CD4-positive, alpha-beta memory T cell (primary cell): Measurements from ENCODE around the gene TMEM87A. TPM values are rescaled to one million over a fixed set of nuclear protein-coding genes. Genes with fewer than 3 reads are reported as not detected.

Experiments used
- CTCF ChIA-PET: fragments of 350-600 bp; sonication (Branson Sonifier 250); formaldehyde crosslinking; loops from one replicate; lab custom pipeline; 2021; ENCODE audit warnings: inconsistent platforms; ENCODE audit not compliant: partially characterized antibody; lab: Charles Lee
- POLR2A ChIA-PET: fragments of 350-600 bp; sonication (Branson Sonifier 250); formaldehyde crosslinking; loops from one replicate; lab custom pipeline; 2021; ENCODE audit not compliant: partially characterized antibody; lab: Charles Lee
- DNase-seq, 5 donors: peaks; one replicate each; pipeline versions ENCODE4 v3.0.0 to v3.0.0-alpha.2; 2020 to 2022; ENCODE audit warnings: mixed read lengths in 1 of 5
- H3K27ac ChIP-seq: one replicate; pipeline ENCODE4 v1.7.0; 2013; ENCODE audit warnings: low read depth, low read length
- H3K27me3 ChIP-seq: 2 replicates; pipeline ENCODE4 v1.7.0; 2013; ENCODE audit warnings: mild to moderate bottlenecking, low read length, moderate library complexity; ENCODE audit not compliant: insufficient read depth
- H3K36me3 ChIP-seq: 2 replicates; pipeline ENCODE4 v1.7.0; 2013; ENCODE audit warnings: mild to moderate bottlenecking, low read length, moderate library complexity; ENCODE audit not compliant: insufficient read depth
- H3K4me1 ChIP-seq: 2 replicates; pipeline ENCODE4 v1.7.0; 2013; ENCODE audit warnings: mild to moderate bottlenecking, low read length, moderate library complexity; ENCODE audit not compliant: insufficient read depth
- H3K4me3 ChIP-seq, 2 donors: one replicate each; pipeline ENCODE4 v1.7.0; 2013; ENCODE audit warnings: low read length in 2 of 2, mild to moderate bottlenecking in 1 of 2
- H3K9me3 ChIP-seq, 2 donors: one replicate each; pipeline ENCODE4 v1.7.0; 2013; ENCODE audit warnings: low read length in 2 of 2, control low read depth in 1 of 2; ENCODE audit not compliant: control insufficient read depth in 1 of 2
- H3K27ac Mint-ChIP-seq, 7 donors: one replicate each; pipeline ENCODE4 v1.8.0; 2020 to 2021; ENCODE audit warnings: mixed read lengths in 7 of 7, mild to moderate bottlenecking in 6 of 7, inconsistent platforms in 3 of 7, moderate library complexity in 3 of 7
- H3K27me3 Mint-ChIP-seq, 2 donors: one replicate each; pipeline ENCODE4 v1.8.0; 2020 to 2021; ENCODE audit warnings: mixed read lengths in 2 of 2
- H3K36me3 Mint-ChIP-seq, 2 donors: one replicate each; pipeline ENCODE4 v1.8.0; 2020 to 2021; ENCODE audit warnings: mixed read lengths in 2 of 2, inconsistent platforms in 1 of 2, mild to moderate bottlenecking in 1 of 2
- H3K4me1 Mint-ChIP-seq, 4 donors: one replicate each; pipeline ENCODE4 v1.8.0; 2020 to 2021; ENCODE audit warnings: mixed read lengths in 4 of 4, mild to moderate bottlenecking in 1 of 4
- H3K4me3 Mint-ChIP-seq, 8 donors: one replicate each; pipeline ENCODE4 v1.8.0; 2020 to 2021; ENCODE audit warnings: mixed read lengths in 8 of 8, mild to moderate bottlenecking in 7 of 8, moderate library complexity in 6 of 8, inconsistent platforms in 3 of 8
- H3K9me3 Mint-ChIP-seq, 8 donors: one replicate each; pipeline ENCODE4 v1.8.0; 2020 to 2021; ENCODE audit warnings: mixed read lengths in 8 of 8, mild to moderate bottlenecking in 5 of 8, inconsistent platforms in 3 of 8, moderate library complexity in 1 of 8
- intact Hi-C: fragments of 100-400 bp; cut with micrococcal nuclease; formaldehyde crosslinking; loops from one replicate; pipeline ENCODE4 v1.15.1; 2023
- polyA plus RNA-seq, 2 donors: library from polyadenylated mRNA; unstranded; fragments of 300-500 nt; fragmentation: Illumina TruSeq; gene quantifications; one replicate each; pipeline ENCODE4 v1.2.3, GENCODE V29; 2021
- total RNA-seq, 2 experiments: library from RNA; stranded (reverse); gene quantifications; one replicate each; pipeline ENCODE4 v1.2.3, GENCODE V29; 2021

TMEM87A gene
- total and polyA plus RNA-seq, 4 experiments from 2014 or later: 49.9 to 98.0 (median 58.7) TPM

DNA sequence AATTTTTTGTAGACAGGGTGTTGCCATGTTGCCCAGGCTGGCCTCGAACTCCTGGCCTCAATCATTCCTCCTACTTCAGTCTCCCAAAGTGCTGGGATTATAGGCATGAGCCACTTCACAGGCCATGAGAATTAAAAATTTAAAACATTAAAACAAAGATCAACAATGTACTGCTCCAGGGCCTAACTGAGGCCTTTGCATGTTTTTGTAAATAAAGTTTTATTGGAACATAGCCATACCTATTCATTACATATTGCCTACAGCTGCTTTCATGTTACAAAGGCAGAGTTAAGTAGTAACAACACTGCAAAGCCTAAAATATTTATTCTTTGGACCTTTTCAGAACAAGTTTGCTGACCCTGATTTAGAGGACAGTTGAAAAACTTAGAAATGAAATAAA is 74.7 kb downstream of the TMEM87A start:
- H3K4me1 Mint-ChIP-seq: peaks cover 9 to 36% (median 21%) of the 10 kb centered on the region in 4 donors
- intact Hi-C loops: no loop called here
- Histone ChIP-seq H3K36me3 (peaks cover 21% of the 10 kb centered on the region), H3K4me1 (no peaks in the 10 kb centered on the region), H3K4me3 (no peak overlapping the region), H3K27ac (no peak overlapping the region), H3K27me3 (no peaks in the 10 kb centered on the region), H3K9me3 (no peaks in the 10 kb centered on the region)
- no peak overlapping the region for H3K4me3 Mint-ChIP-seq
- CTCF ChIA-PET: no interaction called here
- H3K9me3 Mint-ChIP-seq: no peaks in the 10 kb centered on the region
- POLR2A ChIA-PET: no interaction called here
- DNase-seq: no peak
- no peaks in the 10 kb centered on the region for H3K27me3 Mint-ChIP-seq
- no peak overlapping the region for H3K27ac Mint-ChIP-seq
- H3K36me3 Mint-ChIP-seq: peaks cover 42 to 59% of the 10 kb centered on the region in 2 donors

DNA sequence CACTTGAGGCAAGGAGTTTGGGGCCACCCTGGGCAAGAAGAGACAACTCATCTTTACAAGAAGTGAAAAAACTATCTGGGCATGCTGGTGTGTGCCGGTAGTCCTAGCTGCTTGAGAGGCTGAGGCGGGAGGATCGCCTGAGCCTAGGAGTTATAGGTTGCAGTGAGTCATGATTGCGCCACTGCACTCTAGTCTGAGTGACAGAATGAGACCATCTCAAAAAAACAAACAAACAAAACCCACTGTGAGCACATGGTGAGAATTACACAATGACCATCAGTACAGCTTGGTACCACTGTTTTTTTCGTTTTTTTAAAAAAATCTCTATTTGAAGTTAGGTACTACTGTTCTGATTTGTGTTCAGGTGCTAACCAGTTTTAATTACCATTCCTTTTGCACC is 78.7 kb downstream of the TMEM87A start:
- H3K4me3 ChIP-seq: no peak overlapping the region
- no peaks in the 10 kb centered on the region for H3K4me1 ChIP-seq
- H3K9me3 Mint-ChIP-seq: no peaks in the 10 kb centered on the region
- CTCF ChIA-PET: no interaction called here
- peaks cover 49 to 67% of the 10 kb centered on the region in 2 donors for H3K36me3 Mint-ChIP-seq
- H3K27ac ChIP-seq: no peak overlapping the region
- no peak for DNase-seq
- POLR2A ChIA-PET: no interaction called here
- no peaks in the 10 kb centered on the region for H3K27me3 Mint-ChIP-seq
- no peaks in the 10 kb centered on the region for H3K27me3 ChIP-seq
- H3K4me1 Mint-ChIP-seq: peaks cover 12 to 32% (median 23%) of the 10 kb centered on the region in 4 donors
- intact Hi-C loops: no loop called here
- no peaks in the 10 kb centered on the region for H3K9me3 ChIP-seq
- no peak overlapping the region for H3K4me3 Mint-ChIP-seq
- H3K27ac Mint-ChIP-seq: peak overlapping the region in 1 of 7 donors; percentile 62
- peaks cover 39% of the 10 kb centered on the region for H3K36me3 ChIP-seq

DNA sequence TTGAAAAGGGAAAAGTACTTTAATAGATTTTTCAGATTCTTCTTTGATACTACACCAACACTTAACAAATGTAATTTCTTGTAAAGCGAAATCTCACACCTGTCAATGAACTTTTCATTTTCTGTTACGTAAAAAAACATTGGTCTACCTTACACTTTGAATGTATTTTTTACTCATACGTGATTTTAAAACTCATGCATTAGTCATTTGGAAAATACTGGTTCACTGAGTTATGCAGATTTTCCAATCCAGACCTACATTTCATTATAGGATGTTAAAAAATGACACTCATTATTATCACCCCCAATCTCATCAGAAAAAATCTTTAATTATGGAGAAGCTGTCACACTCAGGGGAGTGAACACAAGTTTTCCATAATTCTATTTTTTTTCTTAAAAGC is 79.8 kb downstream of the TMEM87A start:
- intact Hi-C loops: no loop called here
- Histone ChIP-seq H3K27ac (no peak overlapping the region), H3K4me3 (no peak overlapping the region), H3K4me1 (no peaks in the 10 kb centered on the region), H3K36me3 (peaks cover 37% of the 10 kb centered on the region), H3K27me3 (no peaks in the 10 kb centered on the region), H3K9me3 (no peaks in the 10 kb centered on the region)
- ChIA-PET POLR2A (interaction anchor here (0.6 kb wide), 1 partner anchor 76 kb away, joined by 3 read pairs; no protein-coding TSS in a partner anchor), CTCF (no interaction called here)
- Mint-ChIP-seq H3K27me3 (no peaks in the 10 kb centered on the region), H3K4me3 (no peak overlapping the region), H3K36me3 (peaks cover 46 to 67% of the 10 kb centered on the region in 2 donors), H3K4me1 (peaks cover 10 to 27% (median 21%) of the 10 kb centered on the region in 4 donors), H3K9me3 (no peaks in the 10 kb centered on the region), H3K27ac (peak overlapping the region in 1 of 7 donors; percentile 50)
- no peak for DNase-seq

DNA sequence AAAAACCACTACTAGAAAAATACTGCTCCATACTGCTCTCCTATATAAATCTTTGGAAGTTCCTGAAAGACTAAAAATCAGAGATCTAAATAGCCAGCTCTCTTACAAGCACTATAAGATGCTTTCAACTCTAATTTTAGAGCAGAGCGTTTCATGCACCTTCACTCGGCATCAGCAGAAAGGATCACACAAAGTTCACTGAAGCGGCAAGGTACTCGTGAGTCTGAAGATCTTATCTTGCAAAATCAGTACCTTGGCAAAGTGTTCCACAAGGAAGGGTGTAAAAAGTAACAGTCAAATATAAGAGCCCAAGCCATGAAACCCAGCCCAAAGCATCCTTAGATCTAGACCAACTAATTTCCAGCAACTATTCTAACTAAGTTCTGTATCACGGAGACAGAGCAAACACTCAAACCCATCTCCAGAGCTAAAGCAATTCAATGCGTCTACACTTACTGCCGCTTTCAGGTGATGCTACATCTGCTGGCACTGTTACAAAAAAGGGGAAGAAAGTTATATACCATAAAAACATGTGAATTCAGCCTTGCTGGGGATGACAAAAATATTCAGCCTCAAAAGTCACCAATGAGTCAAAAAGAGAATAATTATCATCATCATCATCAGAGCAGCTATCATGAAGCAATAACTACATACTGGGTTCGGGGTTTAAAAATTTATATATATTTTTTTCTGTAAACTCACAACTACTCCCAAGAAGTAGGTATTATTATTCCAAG is 81.5 kb downstream of the TMEM87A start:
- Mint-ChIP-seq H3K27ac (peak overlapping the region in 1 of 7 donors; percentile 51), H3K4me1 (peaks cover 10 to 26% (median 21%) of the 10 kb centered on the region in 4 donors), H3K4me3 (peak overlapping the region in 1 of 8 donors; percentile 1), H3K27me3 (no peaks in the 10 kb centered on the region), H3K36me3 (peaks cover 49 to 72% of the 10 kb centered on the region in 2 donors), H3K9me3 (no peaks in the 10 kb centered on the region)
- ChIA-PET POLR2A (interaction anchor here (0.6 kb wide), 1 partner anchor 8 kb away, joined by 3 read pairs; no protein-coding TSS in a partner anchor), CTCF (no interaction called here)
- H3K9me3 ChIP-seq: no peaks in the 10 kb centered on the region
- H3K27me3 ChIP-seq: no peaks in the 10 kb centered on the region
- no peak overlapping the region for H3K27ac ChIP-seq
- intact Hi-C loops: no loop called here
- H3K4me3 ChIP-seq: no peak overlapping the region
- DNase-seq: no peak
- H3K4me1 ChIP-seq: no peaks in the 10 kb centered on the region
- peaks cover 41% of the 10 kb centered on the region for H3K36me3 ChIP-seq

GRCh38 chr15:42190370-42190769 is 82.9 kb downstream of the TMEM87A start:
- H3K27ac ChIP-seq: no peak overlapping the region
- Mint-ChIP-seq H3K27ac (peak overlapping the region in 6 of 7 donors; percentile 1 to 81 (median 26)), H3K36me3 (peaks cover 49 to 73% of the 10 kb centered on the region in 2 donors), H3K27me3 (no peaks in the 10 kb centered on the region), H3K9me3 (no peaks in the 10 kb centered on the region), H3K4me1 (peaks cover 10 to 20% (median 18%) of the 10 kb centered on the region in 4 donors), H3K4me3 (no peak overlapping the region)
- CTCF ChIA-PET: no interaction called here
- no peaks in the 10 kb centered on the region for H3K27me3 ChIP-seq
- no peak overlapping the region for H3K4me3 ChIP-seq
- H3K4me1 ChIP-seq: no peaks in the 10 kb centered on the region
- H3K9me3 ChIP-seq: no peaks in the 10 kb centered on the region
- no peak for DNase-seq
- intact Hi-C loops: no loop called here
- peaks cover 55% of the 10 kb centered on the region for H3K36me3 ChIP-seq
- POLR2A ChIA-PET: no interaction called here

DNA sequence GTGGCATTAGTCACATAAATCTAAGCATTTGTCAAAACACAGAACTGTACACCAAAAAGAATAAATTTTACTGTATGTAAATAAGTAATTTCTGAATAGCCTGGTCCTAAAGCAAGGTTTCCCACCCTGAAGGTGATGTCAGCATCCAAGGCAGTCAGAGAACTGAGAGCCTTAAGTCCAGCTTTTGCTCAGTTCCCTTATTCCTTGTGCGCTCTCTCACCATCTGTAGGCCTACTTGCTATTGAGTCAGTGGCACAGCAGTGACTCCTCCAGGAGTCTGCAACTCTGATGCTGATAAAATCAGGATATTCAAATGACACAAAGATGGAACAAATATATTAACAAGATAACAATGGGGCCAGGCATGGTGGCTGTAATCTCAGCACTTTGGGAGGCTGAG is 87.4 kb downstream of the TMEM87A start:
- H3K27me3 Mint-ChIP-seq: no peaks in the 10 kb centered on the region
- DNase-seq: no peak
- POLR2A ChIA-PET: interaction anchor here (0.7 kb wide), 1 partner anchor 14 kb away, joined by 3 read pairs; no protein-coding TSS in a partner anchor
- H3K27ac Mint-ChIP-seq: peak overlapping the region in 1 of 7 donors; percentile 19
- Histone ChIP-seq H3K4me1 (no peaks in the 10 kb centered on the region), H3K36me3 (peaks cover 73% of the 10 kb centered on the region), H3K9me3 (no peaks in the 10 kb centered on the region), H3K27ac (no peak overlapping the region), H3K27me3 (no peaks in the 10 kb centered on the region), H3K4me3 (no peak overlapping the region)
- CTCF ChIA-PET: no interaction called here
- H3K36me3 Mint-ChIP-seq: peaks cover 70 to 79% of the 10 kb centered on the region in 2 donors
- no peak overlapping the region for H3K4me3 Mint-ChIP-seq
- peaks cover 3 to 9% (median 6%) of the 10 kb centered on the region in 4 donors for H3K4me1 Mint-ChIP-seq
- H3K9me3 Mint-ChIP-seq: no peaks in the 10 kb centered on the region
- intact Hi-C loops: no loop called here

- POLR2A ChIA-PET: no interaction called here
- H3K27ac Mint-ChIP-seq: no peak overlapping the region
- H3K36me3 Mint-ChIP-seq: peaks cover 73 to 79% of the 10 kb centered on the region in 2 donors
- Histone ChIP-seq H3K36me3 (peaks cover 66% of the 10 kb centered on the region), H3K27me3 (no peaks in the 10 kb centered on the region), H3K9me3 (no peaks in the 10 kb centered on the region), H3K4me1 (no peaks in the 10 kb centered on the region), H3K27ac (no peak overlapping the region), H3K4me3 (no peak overlapping the region)
- H3K4me3 Mint-ChIP-seq: no peak overlapping the region
- DNase-seq: no peak
- H3K4me1 Mint-ChIP-seq: peaks cover 0 to 3% (median 0%) of the 10 kb centered on the region in 4 donors
- no peaks in the 10 kb centered on the region for H3K9me3 Mint-ChIP-seq
- intact Hi-C loops: no loop called here
- no peaks in the 10 kb centered on the region for H3K27me3 Mint-ChIP-seq
- CTCF ChIA-PET: no interaction called here
These were observed 88.5 kb downstream of the TMEM87A start for GRCh38 chr15:42184736-42185135.
